Measurements from ENCODE around the gene BBX. TPM values are rescaled to one million over a fixed set of nuclear protein-coding genes. Genes with fewer than 3 reads are reported as not detected.

The BBX gene
- 10 to 100 TPM; 40.6 to 50.3 (median 46.4) TPM for total RNA-seq (2021; fragmentation: NEBNext Ultra II Directional; extraction: Animal tissue kit (Norgen Biotek cat#: 25700))
- long read RNA-seq, partial matches to known transcripts, result 43 of 74 reads
- long read RNA-seq, other reads (novel, unspliced or antisense), result 31 of 74 reads

DNA sequence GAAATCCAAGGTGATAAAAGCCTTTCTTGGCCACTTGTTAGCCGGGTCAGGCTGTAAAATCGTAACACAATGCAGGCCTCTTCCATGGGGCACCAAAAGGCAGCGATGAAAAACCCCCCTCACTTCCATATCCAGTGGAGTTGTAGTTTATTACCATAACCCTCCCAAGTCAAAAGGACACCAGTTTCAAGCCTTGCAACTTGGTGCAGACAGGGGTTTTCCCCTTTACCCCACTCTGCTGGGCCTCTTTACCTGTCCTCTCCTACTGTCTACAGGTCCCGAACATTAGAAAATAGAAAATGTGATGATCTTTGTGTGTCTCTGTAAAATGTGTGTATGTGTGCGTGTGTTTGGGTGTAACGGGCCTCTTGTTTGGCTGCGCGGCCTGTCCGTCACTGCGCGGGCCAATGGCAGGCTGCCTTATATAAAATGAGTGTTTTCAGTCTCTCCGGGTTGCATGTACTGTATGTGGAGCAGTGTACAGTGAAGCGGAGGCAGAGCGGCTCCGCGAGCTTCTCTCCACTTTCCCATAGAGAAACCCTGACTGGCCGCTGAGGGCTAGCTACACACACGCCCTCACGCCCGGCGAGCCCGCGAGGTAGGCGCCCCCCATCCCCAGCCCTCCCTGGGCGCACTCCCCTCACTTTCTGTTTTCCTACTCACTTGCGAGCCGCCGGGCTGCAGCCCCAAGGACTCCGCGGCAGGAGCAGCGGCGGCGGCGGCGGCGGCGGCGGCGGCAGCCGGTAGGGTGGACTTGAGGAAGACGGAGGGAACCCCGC, at the start of gene BBX:
Gene BBX (plus strand): TSS at position 453 of the 779 bp plus-strand sequence. CDS start 187,499 bp downstream, outside the sequence.
- Mint-ChIP-seq H3K9me3 (no peaks in the 10 kb centered on the region), H3K4me3 (peak within 1 kb of the TSS; percentile 94), H3K27ac (peak within 1 kb of the TSS; percentile 85), H3K27me3 (ENCODE audit: insufficient read depth) (no peaks in the 10 kb centered on the region; the same call in 1 of the 2 replicates), H3K36me3 (ENCODE audit: low read depth) (0 out of 2 replicates have a peak, but pooled peaks cover 5% of the 10 kb centered on the region), H3K4me1 (ENCODE audit: low read depth) (peaks cover 28% of the 10 kb centered on the region)
- peak; percentile 97 for DNase-seq
- TF ChIP-seq, protein P1, sequence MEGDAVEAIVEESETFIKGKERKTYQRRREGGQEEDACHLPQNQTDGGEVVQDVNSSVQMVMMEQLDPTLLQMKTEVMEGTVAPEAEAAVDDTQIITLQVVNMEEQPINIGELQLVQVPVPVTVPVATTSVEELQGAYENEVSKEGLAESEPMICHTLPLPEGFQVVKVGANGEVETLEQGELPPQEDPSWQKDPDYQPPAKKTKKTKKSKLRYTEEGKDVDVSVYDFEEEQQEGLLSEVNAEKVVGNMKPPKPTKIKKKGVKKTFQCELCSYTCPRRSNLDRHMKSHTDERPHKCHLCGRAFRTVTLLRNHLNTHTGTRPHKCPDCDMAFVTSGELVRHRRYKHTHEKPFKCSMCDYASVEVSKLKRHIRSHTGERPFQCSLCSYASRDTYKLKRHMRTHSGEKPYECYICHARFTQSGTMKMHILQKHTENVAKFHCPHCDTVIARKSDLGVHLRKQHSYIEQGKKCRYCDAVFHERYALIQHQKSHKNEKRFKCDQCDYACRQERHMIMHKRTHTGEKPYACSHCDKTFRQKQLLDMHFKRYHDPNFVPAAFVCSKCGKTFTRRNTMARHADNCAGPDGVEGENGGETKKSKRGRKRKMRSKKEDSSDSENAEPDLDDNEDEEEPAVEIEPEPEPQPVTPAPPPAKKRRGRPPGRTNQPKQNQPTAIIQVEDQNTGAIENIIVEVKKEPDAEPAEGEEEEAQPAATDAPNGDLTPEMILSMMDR (IDR thresholded peaks at IDR 0.05), result no peak; the same call in 1 of the 2 replicates

DNA sequence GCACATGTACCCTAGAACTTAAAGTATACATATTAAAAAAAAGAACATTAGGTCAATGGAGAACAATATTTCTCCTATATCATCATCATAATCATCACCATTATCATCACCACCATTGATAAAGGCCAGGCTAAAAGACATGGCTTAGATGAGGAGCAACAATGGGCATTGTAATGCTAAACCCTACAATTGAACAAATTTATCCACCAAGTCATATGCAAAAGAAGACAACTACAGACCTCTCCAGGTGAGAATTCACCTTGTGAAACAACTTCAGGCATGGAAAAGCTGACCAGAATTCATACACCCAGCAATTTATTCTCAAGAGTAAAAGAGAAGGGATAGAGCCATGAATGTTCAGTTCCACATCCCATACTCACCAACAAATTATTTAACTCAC, 46.3 kb upstream of the BBX start:
- Mint-ChIP-seq H3K4me3 (no peak overlapping the region), H3K36me3 (ENCODE audit: low read depth) (peaks cover 9% of the 10 kb centered on the region; the same call in 1 of the 2 replicates), H3K9me3 (peaks cover 13% of the 10 kb centered on the region), H3K27ac (no peak overlapping the region), H3K27me3 (ENCODE audit: insufficient read depth) (peaks cover 22% of the 10 kb centered on the region), H3K4me1 (ENCODE audit: low read depth) (peaks cover 10% of the 10 kb centered on the region)
- no peak for DNase-seq
- TF ChIP-seq, protein P1 (IDR thresholded peaks at IDR 0.05), result no peak

- Mint-ChIP-seq H3K36me3 (ENCODE audit: low read depth) (no peaks in the 10 kb centered on the region), H3K4me3 (no peak overlapping the region), H3K4me1 (ENCODE audit: low read depth) (peaks cover 13% of the 10 kb centered on the region; the same call in 1 of the 2 replicates), H3K9me3 (no peaks in the 10 kb centered on the region), H3K27me3 (ENCODE audit: insufficient read depth) (peaks cover 1% of the 10 kb centered on the region; the same call in 1 of the 2 replicates), H3K27ac (no peak overlapping the region)
- no peak for DNase-seq
- TF ChIP-seq, protein P1 (IDR thresholded peaks at IDR 0.05), result no peak
These were observed 35.3 kb upstream of the BBX start for GRCh38 chr3:107487490-107487889.

DNA sequence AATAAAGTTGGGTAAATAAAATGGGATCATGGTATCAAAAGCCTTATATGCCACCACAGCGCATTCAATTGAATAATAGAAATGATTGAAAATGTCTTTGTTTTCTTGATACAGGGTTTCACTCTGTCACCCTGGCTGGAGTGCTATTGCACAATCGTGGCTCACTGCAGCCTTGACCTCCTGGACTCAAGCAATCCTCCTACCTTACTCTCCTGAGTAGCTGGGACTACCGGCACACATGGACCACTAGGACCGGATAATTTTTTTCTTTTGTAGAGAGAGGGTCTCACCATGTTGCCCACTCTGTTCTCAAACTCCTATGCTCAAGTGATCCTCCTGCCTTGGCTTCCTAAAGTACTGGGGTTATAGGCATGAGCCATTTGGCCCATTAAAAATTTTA, 33.8 kb upstream of the BBX start:
- Mint-ChIP-seq H3K36me3 (ENCODE audit: low read depth) (no peaks in the 10 kb centered on the region), H3K4me3 (no peak overlapping the region), H3K4me1 (ENCODE audit: low read depth) (peaks cover 17% of the 10 kb centered on the region; the same call in 1 of the 2 replicates), H3K27me3 (ENCODE audit: insufficient read depth) (no peaks in the 10 kb centered on the region), H3K9me3 (no peaks in the 10 kb centered on the region), H3K27ac (no peak overlapping the region)
- TF ChIP-seq, protein P1 (IDR thresholded peaks at IDR 0.05), result no peak
- no peak for DNase-seq

DNA sequence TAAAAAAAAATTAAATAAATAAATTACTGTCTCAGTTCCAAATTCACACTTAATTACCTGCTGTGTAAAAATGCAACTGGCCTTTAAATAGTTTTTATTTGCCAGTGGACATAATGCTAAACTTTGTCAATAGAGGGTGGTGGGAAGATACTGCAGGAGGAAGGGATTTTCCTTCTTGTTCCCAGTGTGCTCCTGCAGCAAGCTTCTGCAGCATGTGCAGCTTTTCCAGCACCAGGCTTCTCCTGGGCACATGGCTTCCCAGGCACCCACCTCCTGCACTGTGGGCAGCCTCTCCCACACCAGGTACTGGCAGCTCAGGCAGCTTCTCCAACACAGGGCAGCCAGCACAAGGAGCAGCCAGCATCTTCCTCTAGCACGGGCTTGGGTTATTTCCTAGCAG, 29.6 kb upstream of the BBX start:
- Mint-ChIP-seq H3K27ac (no peak overlapping the region), H3K27me3 (ENCODE audit: insufficient read depth) (no peaks in the 10 kb centered on the region), H3K9me3 (no peaks in the 10 kb centered on the region), H3K4me3 (no peak overlapping the region), H3K4me1 (ENCODE audit: low read depth) (peaks cover 29% of the 10 kb centered on the region), H3K36me3 (ENCODE audit: low read depth) (no peaks in the 10 kb centered on the region)
- TF ChIP-seq, protein P1 (IDR thresholded peaks at IDR 0.05), result no peak
- no peak for DNase-seq

Data from HFFc6 (cell line).